Psoas muscle (tissue), 8 donors: ENCODE data around the gene SPECC1. TPM values are rescaled to one million over a fixed set of nuclear protein-coding genes. Genes with fewer than 3 reads are reported as not detected.

ENCODE experiments used
- ATAC-seq, 4 donors: fragments of 200-7000 bp; cut with Tn5 transposase; one replicate each; pipeline ENCODE4 v1.9.1; 2020; ENCODE audit warnings: moderate library complexity in 3 of 4, mild to moderate bottlenecking in 2 of 4
- DNase-seq, 2 donors: peaks; one replicate each; pipeline ENCODE4 v3.0.0-alpha.2; 2020
- H3K27ac ChIP-seq: fragments of 200-600 bp; one replicate; pipeline ENCODE4 v1.8.0; 2022
- H3K27me3 ChIP-seq, 3 donors: fragments of 200-600 bp in 1 of 3; one replicate each; pipeline versions ENCODE4 v1.6.1 to v1.8.0; 2013 to 2022; ENCODE audit warnings: low read length in 2 of 3, mild to moderate bottlenecking in 2 of 3, moderate library complexity in 1 of 3; ENCODE audit not compliant: insufficient read depth in 3 of 3
- H3K36me3 ChIP-seq, 2 donors: fragments of 200-600 bp in 1 of 2; one replicate each; pipeline versions ENCODE4 v1.6.1 to v1.8.0; 2013 to 2022; ENCODE audit warnings: low read depth in 1 of 2, mild to moderate bottlenecking in 1 of 2, moderate library complexity in 1 of 2; ENCODE audit not compliant: insufficient read depth in 1 of 2
- H3K4me1 ChIP-seq: fragments of 200-600 bp; one replicate; pipeline ENCODE4 v1.8.0; 2022
- H3K4me3 ChIP-seq: fragments of 200-600 bp; one replicate; pipeline ENCODE4 v1.8.0; 2022; ENCODE audit warnings: mild to moderate bottlenecking
- H3K9me3 ChIP-seq: fragments of 200-600 bp; one replicate; pipeline ENCODE4 v1.8.0; 2022
- WGBS, 3 donors: extraction: QIAGEN DNeasy Blood & Tissue Kit; methylation state at CpG; one replicate each; pipeline versions ENCODE4 v1.1.6 to v1.1.7; 2013; 5-methylcytosine and 5-hydroxymethylcytosine counted together
- intact Hi-C, 2 donors: fragments of 100-400 bp; cut with DNase I; formaldehyde crosslinking; loops; one replicate each; pipeline versions ENCODE4 v1.11.0 to v1.14.2; 2022
- polyA plus RNA-seq, 3 donors: library from polyadenylated mRNA; stranded (reverse); fragments of 200-250 nt; gene quantifications; one replicate each; pipeline ENCODE4 v1.2.3, GENCODE V29; 2013
- total RNA-seq, 4 donors: library from RNA; stranded (reverse); fragmentation: NEBNext Ultra II Directional in 2 of 4; extraction: Animal tissue kit (Norgen Biotek cat#: 25700) in 2 of 4; gene quantifications; one replicate each; pipeline versions ENCODE4 v1.2.1 to v1.2.4, GENCODE V29; 2021 to 2023
- TF ChIP-seq, protein P1 (sequence below): fragments of 200-600 bp; IDR thresholded peaks from one replicate; pipeline ENCODE4 v1.8.0; 2022; ENCODE audit warnings: antibody characterized with exemption
- donor health status: healthy with polysubstance abuse.
- donor health status: DM: no; HTN: no; CAD: no; lungs with moderate emphysema.
- donor health status: Bipolar disorder and iron deficiency.
- donor health status: healthy.
- donor health status: DM: yes; HTN: yes; CAD: no.
- donor health status: DM: no; HTN: no; CAD: no.
- donor health status: DM: no; HTN: no; CAD: no.
- donor health status: DM: yes; HTN: yes; CAD: no.

The SPECC1 gene
- total and polyA plus RNA-seq, 7 donors: 2.0 to 11.3 (median 4.7) TPM

DNA sequence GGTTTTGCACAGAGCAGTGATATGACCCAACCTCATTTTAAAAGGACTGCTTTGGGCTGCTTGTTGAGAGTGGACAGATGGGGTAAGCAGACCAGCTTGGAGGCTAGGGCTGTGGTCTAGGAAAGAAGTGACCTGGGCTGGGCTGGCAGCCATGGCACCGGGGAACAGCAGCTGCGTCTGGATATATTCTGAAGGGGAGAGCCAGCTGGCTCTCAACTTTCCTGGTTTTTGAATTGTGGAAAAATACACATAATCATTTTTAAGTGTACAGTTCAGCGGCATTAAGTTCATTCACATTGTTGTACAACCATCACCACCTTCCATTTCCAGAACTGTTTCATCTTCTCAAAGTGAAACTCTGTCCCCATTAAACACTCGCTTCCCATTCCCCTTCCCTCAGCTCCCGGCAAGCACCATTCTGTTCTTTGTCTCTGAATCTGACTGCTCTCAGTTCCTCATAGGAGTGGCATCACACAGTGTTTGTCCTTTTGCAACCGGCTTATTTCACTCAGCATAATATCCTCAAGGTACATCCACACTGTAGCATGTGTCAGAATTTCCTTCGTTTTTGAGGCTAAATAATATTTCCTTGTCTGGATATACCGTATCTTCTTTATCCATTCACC, 113.2 kb downstream of the SPECC1 start:
- Histone ChIP-seq H3K4me1 (peaks cover 10% of the 10 kb centered on the region), H3K4me3 (no peak overlapping the region), H3K9me3 (no peaks in the 10 kb centered on the region), H3K27me3 (no peaks in the 10 kb centered on the region), H3K27ac (no peak overlapping the region), H3K36me3 (no peaks in the 10 kb centered on the region)
- WGBS, 3 donors: 34 to 48% (median 45%) methylated on average over 8 of the region's 8 CpGs
- DNase-seq: no peak
- intact Hi-C loops: loop anchor here (5.0 to 10.0 kb wide), 2 partner anchors 130 to 192 kb away; no protein-coding TSS in a partner anchor
- ATAC-seq: no peak
- TF ChIP-seq, protein P1, sequence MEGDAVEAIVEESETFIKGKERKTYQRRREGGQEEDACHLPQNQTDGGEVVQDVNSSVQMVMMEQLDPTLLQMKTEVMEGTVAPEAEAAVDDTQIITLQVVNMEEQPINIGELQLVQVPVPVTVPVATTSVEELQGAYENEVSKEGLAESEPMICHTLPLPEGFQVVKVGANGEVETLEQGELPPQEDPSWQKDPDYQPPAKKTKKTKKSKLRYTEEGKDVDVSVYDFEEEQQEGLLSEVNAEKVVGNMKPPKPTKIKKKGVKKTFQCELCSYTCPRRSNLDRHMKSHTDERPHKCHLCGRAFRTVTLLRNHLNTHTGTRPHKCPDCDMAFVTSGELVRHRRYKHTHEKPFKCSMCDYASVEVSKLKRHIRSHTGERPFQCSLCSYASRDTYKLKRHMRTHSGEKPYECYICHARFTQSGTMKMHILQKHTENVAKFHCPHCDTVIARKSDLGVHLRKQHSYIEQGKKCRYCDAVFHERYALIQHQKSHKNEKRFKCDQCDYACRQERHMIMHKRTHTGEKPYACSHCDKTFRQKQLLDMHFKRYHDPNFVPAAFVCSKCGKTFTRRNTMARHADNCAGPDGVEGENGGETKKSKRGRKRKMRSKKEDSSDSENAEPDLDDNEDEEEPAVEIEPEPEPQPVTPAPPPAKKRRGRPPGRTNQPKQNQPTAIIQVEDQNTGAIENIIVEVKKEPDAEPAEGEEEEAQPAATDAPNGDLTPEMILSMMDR: no peak

DNA sequence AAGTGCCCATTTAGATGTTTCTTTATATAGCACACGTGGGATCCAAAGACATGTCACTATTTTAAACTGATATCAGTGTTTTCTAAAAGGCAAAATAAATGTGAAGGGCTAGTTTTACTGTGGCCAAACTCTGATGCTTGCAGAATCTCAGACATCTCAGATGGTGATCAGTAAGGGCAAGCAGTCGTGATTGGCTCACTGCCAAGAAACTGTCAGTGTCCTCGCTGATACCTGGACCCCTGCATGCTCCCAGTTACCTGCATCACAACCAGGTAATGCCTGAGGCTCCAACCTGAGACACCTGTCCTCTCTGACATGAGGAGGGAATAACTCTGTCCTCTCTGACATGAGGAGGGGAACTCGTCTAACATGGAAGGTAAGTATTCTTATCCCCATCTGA, 114.0 kb downstream of the SPECC1 start:
- no peak overlapping the region for H3K4me3 ChIP-seq
- H3K27ac ChIP-seq: no peak overlapping the region
- no peaks in the 10 kb centered on the region for H3K27me3 ChIP-seq
- H3K4me1 ChIP-seq: peaks cover 10% of the 10 kb centered on the region
- H3K9me3 ChIP-seq: no peaks in the 10 kb centered on the region
- TF ChIP-seq, protein P1: no peak
- ATAC-seq (no peak), DNase-seq (no peak)
- H3K36me3 ChIP-seq: no peaks in the 10 kb centered on the region
- WGBS, 3 donors: 65 to 74% (median 68%) methylated on average over 4 of the region's 4 CpGs
- intact Hi-C loops: loop anchor here (5.0 to 10.0 kb wide), 2 partner anchors 131 to 192 kb away; no protein-coding TSS in a partner anchor

DNA sequence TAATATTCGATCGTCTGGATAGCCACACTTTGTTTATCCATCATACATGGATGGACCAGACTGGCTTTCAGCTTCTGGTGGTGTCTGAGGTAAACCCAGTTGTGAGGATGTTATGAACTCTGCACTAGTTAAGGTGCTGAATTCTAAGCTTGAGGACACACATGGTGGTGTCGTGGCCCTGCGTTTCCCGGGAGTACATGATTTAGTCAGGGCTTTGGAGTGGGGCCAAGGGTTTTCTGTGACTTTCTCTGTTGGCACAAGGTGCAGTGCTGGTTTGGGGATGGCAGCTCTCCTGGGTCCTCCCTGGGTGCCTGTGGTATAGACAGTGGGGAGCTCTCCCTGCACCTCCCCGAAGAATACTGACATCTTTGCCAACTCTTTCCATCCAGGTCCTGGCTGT, 116.6 kb downstream of the SPECC1 start:
- intact Hi-C loops: loop anchor here in 1 of 2 donors (10.0 kb wide), 1 partner anchor 189 kb away; no protein-coding TSS in a partner anchor
- H3K4me3 ChIP-seq: no peak overlapping the region
- no peaks in the 10 kb centered on the region for H3K36me3 ChIP-seq
- ATAC-seq: no peak
- H3K27ac ChIP-seq: no peak overlapping the region
- no peaks in the 10 kb centered on the region for H3K27me3 ChIP-seq
- DNase-seq: no peak
- H3K9me3 ChIP-seq: no peaks in the 10 kb centered on the region
- peaks cover 10% of the 10 kb centered on the region for H3K4me1 ChIP-seq
- WGBS, 3 donors: 37 to 53% (median 40%) methylated on average over 6 of the region's 6 CpGs
- TF ChIP-seq, protein P1: no peak

DNA sequence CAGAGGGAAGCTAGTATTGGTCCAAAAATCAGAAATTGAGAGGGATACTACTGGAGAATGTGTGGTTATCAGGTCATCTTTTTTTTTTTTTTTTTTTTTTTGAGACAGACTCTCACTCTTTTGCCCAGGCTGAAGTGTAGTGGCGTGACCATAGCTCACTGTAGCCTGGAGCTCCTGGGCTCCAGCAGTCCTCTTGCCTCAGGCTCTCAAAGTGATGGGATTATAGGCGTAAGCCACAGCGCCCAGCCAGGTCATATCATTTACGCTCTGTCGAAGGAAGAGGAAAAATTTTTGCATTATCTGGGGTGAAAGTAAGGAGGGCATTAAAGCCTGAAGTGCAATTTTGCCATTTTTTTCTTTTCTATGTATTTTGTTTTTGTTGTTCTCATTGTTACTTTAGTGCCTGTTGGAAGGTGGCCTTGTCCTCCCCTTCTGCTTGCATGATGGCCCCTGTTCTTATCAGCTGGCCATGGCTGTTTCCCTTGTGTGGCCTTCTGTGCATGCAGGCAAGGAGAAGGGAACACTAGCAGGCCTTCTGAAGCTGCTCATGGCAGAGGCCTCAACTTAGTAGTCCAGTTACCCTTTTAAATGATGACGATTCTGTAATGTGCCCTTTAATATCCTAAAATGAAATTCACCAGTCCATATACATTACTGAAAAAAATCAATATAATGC, 118.3 kb downstream of the SPECC1 start:
- 89 to 91% (median 90%) methylated on average over 6 of the region's 6 CpGs for WGBS, 3 donors
- Histone ChIP-seq H3K27me3 (no peaks in the 10 kb centered on the region), H3K4me3 (no peak overlapping the region), H3K36me3 (no peaks in the 10 kb centered on the region), H3K4me1 (peaks cover 3% of the 10 kb centered on the region), H3K27ac (no peak overlapping the region), H3K9me3 (peaks cover 4% of the 10 kb centered on the region)
- TF ChIP-seq, protein P1: no peak
- intact Hi-C loops: loop anchor here in 1 of 2 donors (10.0 kb wide), 1 partner anchor 187 kb away; no protein-coding TSS in a partner anchor
- ATAC-seq (no peak), DNase-seq (no peak)
